DMS153 treated with DMSO at 0.1 percent for 48 hours (cell line): ENCODE results near the gene B3GNT7.
"Not testable (repeated sequence)": the region's sequence is repeated elsewhere in the genome, so short reads cannot be mapped to it uniquely, and the experiment has no call there.

ENCODE experiments used
- DNase-seq: peaks from one replicate; lab custom pipeline; 2025; ENCODE audit not compliant: unreplicated experiment; lab: John Stamatoyannopoulos, UW

B3GNT7 gene

DNA sequence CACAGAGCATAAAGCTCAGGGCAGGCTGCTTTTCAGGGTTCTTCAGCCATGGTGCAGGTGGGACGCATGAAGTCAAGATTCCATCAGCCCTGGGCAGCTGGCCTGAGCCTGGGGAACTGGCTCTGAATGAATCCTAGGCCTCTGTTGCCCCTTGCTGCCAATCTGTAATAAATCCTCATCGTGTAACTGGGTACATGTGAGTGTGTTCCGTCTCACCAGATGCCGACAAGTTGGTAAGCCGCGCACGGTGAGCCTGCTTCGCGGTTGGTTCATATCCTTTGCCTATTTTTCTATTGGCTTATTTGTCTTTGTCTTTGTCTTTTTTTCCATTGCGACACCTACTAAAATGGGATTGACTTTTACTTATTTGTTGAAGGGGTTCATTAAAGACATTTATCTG lies 27.7 kb downstream of the B3GNT7 start:
- no peak for DNase-seq

DNA sequence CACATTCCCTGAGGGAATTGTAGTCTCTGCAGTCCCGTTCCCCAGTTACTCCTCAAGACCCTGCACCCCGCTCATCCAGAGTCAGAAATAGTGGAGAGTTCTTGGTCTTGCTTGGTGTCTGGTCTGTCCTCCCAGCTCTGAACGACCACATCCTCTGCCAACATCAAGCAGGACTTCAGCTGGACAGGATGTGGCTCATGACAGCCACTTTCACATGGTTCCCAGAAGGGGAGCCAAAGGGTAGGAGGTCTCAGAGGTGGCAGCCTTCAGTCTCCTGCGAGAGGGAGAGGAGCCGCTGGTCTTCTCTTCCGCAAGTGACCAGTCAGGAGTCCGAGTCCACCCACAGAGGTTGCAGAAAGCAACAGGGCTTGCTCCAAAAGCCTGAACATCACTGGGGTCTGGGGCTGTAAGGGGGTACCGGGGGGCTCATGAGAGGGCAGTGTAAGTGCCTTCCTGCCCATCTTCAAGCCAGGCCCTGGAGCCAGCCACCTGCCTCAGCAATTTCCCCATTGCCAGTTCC lies 29.8 kb downstream of the B3GNT7 start:
- no peak for DNase-seq

DNA sequence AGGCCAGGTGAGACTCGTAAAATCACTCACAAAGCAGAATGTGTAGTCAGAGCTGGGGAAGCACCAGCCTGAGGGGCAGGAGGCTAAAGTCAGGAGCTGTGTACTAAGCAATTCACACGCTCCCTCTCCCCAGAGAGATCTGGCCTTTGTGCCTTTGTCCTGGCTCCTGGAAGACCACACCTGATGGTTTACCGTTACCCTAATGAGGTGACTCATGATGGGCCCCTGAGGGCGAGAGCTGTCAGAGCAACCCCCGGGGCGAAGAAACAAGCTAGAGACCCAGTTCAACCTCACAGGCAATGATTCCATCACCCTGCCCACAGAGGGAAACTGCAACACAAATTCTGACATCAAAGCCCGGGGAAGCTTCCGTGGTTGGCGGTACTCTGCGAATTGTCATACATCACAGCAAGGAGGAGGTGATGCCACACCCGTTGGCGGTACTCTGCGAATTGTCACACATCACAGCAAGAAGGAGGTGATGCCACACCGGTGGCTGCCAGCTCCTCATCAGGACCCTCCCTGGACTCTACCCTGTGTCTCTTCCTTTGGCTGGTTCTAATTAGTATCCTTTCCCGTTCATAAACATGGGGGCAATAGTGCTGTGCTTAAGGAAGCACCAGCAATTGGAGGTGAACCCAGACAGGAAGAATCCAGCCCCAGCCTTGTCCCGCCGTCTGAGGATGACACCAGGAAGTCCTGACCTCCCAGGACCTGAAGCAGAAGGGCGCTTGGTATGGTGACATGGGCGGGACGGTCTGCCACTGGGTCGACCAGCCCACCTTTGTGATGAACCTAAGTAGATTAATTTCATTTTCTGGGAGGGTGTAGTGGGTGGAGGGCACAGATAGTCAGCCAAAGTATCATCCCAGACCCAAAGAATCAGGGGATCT lies 30.5 kb downstream of the B3GNT7 start:
- DNase-seq, result no peak

DNA sequence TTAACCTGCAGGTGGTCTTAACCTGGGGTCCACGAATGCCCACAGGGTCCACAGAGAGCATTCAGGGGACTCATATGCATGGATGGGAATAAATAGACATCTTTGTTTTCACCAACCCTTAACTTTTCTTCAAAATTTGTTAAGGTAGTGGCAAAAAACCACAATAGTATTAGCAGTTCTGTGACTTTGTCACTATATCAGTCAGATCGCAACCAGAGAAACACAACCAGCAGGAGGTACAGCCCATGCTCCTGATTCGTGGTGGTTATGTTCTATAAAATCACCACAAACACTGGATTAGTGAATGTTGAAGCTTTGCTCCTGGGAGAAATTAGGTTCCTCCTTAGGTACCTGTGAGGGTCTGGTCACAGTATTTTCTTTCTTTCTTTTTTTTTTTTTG lies 31.6 kb downstream of the B3GNT7 start:
- no peak for DNase-seq

DNA sequence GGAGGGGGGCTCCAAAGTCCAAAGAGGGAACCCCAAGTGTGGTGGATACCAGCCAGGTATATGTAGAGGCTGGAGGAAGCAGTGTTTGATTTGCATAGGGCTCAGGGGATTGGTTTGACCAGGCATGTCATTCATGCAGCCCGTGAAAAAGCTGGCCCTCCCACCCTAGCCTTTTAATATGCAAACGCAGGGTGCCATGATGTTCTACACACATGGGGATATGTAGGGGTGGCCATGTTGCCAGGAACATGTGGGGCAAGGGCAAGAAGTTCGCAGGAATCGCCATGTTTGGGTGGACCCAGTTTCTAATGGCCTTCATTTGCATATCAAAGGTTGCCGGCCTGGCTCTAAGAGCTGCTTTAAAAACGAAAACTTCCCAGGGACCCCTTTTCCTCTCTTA lies 33.6 kb downstream of the B3GNT7 start:
- DNase-seq, result no peak

DNA sequence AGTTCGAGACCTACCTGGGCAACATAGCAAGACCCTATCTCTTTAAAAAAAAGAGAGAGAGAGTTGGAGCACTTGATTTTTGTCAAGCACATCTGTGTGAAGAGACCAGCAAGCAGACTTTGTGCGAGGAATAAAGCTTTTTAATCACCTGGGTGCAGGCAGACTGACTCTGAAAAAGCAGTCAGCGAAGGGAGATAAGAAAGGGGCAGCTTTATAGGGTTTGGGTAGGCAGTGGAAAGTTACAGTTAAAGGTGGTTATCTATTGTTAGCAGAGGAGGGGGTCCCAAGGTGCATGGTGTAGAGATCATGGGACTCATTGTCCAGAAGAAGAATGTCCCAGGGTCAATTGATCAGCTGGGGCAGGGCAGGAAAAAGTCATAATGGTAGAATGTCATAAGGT lies 34.4 kb downstream of the B3GNT7 start:
- no peak for DNase-seq

DNA sequence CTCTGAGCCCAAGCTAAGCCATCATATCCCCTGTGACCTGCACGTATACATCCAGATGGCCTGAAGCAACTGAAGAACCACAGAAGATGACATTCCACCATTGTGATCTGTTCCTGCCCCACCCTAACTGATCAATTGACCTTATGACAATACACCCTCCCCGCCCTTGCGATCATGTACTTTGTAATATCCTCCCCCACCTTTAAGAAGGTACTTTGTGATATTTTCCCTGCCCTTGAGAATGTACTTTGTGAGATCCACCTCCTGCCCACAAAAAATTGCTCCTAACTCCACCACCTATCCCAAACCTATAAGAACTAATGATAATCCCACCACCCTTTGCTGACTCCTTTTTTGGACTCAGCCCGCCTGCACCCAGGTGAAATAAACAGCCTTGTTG lies 34.9 kb downstream of the B3GNT7 start:
- DNase-seq, result not testable (repeated sequence)

DNA sequence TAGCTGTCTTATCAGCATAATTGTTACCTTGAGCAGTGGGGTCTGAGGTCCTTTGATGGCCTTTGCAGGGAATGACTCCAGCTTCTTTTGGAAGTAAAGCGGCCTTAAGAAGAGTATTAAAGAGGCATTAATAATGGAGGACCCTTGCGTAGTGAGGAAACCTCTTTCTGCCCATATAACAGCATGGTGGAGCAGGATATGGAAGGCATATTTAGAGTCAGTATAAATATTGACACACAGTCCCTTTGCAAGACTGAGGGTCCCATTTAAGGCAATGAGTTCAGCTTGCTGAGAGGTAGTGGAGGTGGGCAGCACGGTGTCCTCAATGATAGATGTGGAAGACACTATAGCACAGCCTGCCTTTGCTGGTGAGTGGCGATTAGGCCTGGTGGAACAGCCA lies 36.1 kb downstream of the B3GNT7 start:
- no peak for DNase-seq

DNA sequence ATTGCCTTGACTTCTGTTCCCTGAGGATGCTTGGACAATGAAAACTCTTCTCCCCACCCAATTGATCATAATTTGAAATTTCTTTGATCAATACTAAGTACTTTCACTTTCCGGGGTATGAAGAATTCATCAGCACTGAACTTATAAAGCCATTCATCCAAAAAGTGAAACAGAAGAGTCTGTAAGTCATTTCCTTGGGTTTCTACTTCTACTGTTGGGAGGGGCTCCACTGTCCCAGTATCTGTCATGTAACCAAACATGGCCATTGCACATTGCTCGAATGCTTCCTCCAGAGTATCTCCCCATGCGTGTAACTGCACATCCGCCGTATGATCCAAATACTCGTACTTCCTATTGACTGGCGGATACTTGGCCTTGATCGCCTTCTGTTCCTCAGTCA lies 38.5 kb downstream of the B3GNT7 start:
- DNase-seq, result no peak

DNA sequence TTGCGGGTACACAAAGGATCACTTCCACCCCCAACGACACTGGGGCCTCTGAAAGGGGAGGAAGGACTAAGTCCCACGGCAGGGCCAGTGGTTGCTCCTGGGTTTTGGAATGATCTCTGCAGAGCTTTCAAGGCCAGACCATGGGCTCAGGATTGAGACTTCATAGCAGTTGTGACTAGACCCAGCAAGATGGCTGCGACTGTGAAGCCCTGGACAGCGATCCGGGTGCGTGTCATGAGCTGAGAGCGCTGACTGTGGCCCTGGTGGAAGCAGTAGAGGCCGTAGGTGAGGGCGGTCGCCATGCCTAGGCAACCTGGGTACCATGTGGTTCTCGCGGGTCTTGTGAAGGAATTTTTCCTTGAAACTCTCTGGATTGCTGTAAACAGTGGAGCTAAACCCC lies 41.4 kb downstream of the B3GNT7 start:
- no peak for DNase-seq

DNA sequence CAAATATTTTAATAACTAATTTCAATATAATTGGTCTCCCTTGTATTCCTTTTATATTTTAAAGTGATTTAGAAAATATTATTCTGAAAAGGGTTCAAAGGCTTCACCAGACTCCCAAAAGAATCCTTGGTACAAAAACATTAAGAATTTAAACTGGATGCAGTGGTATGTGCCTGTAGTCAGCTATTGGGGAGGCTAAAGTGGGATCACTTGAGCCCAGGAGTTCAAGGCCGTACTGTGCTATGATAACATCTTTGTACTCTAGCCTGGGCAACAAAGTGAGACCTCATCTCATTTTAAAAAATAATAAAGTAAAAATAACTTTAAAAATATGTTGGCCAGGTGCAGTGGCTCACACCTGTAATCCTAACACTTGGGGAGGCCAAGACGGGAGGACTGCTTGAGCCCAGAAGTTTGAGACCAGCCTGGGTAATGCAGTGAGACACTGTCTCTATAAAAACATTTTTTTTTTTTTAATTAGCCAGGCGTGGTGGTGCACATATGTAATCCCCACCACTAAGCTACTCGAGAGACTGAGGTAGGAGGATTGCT lies 54.1 kb downstream of the B3GNT7 start:
- no peak for DNase-seq

DNA sequence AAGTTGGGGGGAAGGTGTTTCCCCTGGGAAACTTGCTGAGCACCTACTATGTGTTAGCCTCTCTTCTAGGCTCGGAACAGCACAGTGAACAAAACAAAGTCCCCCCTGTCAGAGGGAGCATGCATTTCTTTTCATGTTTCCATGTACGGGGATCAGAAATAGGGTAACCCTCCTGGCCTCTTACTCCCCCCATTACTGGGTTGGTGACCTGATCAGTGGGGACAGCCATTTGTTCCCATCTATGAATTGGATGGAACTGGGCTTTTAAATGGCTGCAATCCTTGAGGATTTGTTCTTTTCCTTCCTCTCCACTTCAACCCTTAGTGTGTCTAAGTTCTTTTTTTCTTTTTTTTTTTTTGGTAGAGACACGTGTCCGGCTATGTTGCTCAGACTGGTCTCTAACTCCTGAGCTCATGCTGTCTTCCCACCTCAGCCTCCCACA lies 55.1 kb downstream of the B3GNT7 start:
- no peak for DNase-seq
